Epithelial cell of alveolus of lung (primary cell): Measurements from ENCODE around the gene KISS1R. TPM values are rescaled to one million over a fixed set of nuclear protein-coding genes. Genes with fewer than 3 reads are reported as not detected.

ENCODE experiments used
- total RNA-seq: library from RNA; depleted of rRNA; stranded (reverse); fragments of >200 nt; gene quantifications from 2 replicates; pipeline ENCODE4 v1.2.1, GENCODE V29; 2015

Gene KISS1R
- total RNA-seq, result 0.39 TPM in 1 of 2 replicates, not detected in the other

GRCh38 chr19:917323-918151 lies at the start of gene KISS1R:
Gene KISS1R, plus strand, starts transcription at chr19:917333. Its CDS starts 170 bp downstream, at chr19:917503.

GRCh38 chr19:892894-893689 lies 24.0 kb upstream of the KISS1R start, which contains the start of the genes MED16 and RNU6-9:
Gene MED16, minus strand, starts transcription at chr19:893187. Its CDS starts 2,056 bp downstream, at chr19:891131.
Gene RNU6-9, plus strand, starts transcription at chr19:893484.

GRCh38 chr19:913080-913748 lies 3.9 kb upstream of the KISS1R start, which contains the start of gene R3HDM4:
Gene R3HDM4, minus strand, starts transcription at chr19:913219. Its CDS starts 62 bp downstream, at chr19:913157.

GRCh38 chr19:925526-926322 lies 8.6 kb downstream of the KISS1R start, which contains the start of gene ARID3A:
Gene ARID3A, plus strand, starts transcription at chr19:926035. Its CDS starts 3,494 bp downstream, at chr19:929529.

Other genes starting within 250 kb of the KISS1R start
- 118 and 238 TPM in 2 replicates for gene FSTL3, start 240.9 kb upstream of the KISS1R start, total RNA-seq
- 1.9 TPM in 1 of 2 replicates, not detected in the other for gene PRSS57, start 221.9 kb upstream of the KISS1R start, total RNA-seq
- gene PALM, start 208.4 kb upstream of the KISS1R start, total RNA-seq, result 15.9 and 83.0 TPM in 2 replicates
- 3.2 TPM in 2 replicates for gene MISP, start 166.2 kb upstream of the KISS1R start, total RNA-seq
- 297 and 323 TPM in 2 replicates for gene PTBP1, start 119.9 kb upstream of the KISS1R start, total RNA-seq
- gene PLPPR3, start 95.4 kb upstream of the KISS1R start, total RNA-seq, result 1.7 and 102 TPM in 2 replicates
- gene AZU1, start 89.5 kb upstream of the KISS1R start, total RNA-seq, result 2.5 TPM in 1 of 2 replicates, not detected in the other
- gene PRTN3, start 76.3 kb upstream of the KISS1R start, total RNA-seq, result 2.6 TPM in 1 of 2 replicates, not detected in the other
- 15.0 TPM in 1 of 2 replicates, not detected in the other for gene ELANE, start 65.0 kb upstream of the KISS1R start, total RNA-seq
- 0.91 and 262 TPM in 2 replicates for gene CFD, start 57.7 kb upstream of the KISS1R start, total RNA-seq
- 45.9 and 54.3 TPM in 2 replicates for gene MED16, start 24.1 kb upstream of the KISS1R start, total RNA-seq
- not detected in 2 replicates for gene RNU6-9, start 23.8 kb upstream of the KISS1R start, total RNA-seq
- gene R3HDM4, start 4.1 kb upstream of the KISS1R start, total RNA-seq, result 51.7 and 56.2 TPM in 2 replicates
- 12.2 and 14.5 TPM in 2 replicates for gene ARID3A, start 8.7 kb downstream of the KISS1R start, total RNA-seq
- 49.1 and 54.8 TPM in 2 replicates for gene WDR18, start 67.0 kb downstream of the KISS1R start, total RNA-seq
- gene GRIN3B, start 83.1 kb downstream of the KISS1R start, total RNA-seq, result 1.6 and 2.0 TPM in 2 replicates
- 126 and 158 TPM in 2 replicates for gene TMEM259, start 103.8 kb downstream of the KISS1R start, total RNA-seq
- not detected in 2 replicates for gene RNU6-2, start 104.2 kb downstream of the KISS1R start, total RNA-seq
- gene CNN2, start 109.3 kb downstream of the KISS1R start, total RNA-seq, result 265 and 382 TPM in 2 replicates
- gene ABCA7, start 122.8 kb downstream of the KISS1R start, total RNA-seq, result 1.9 and 3.3 TPM in 2 replicates
- gene ARHGAP45, start 149.8 kb downstream of the KISS1R start, total RNA-seq, result 3.4 and 4.5 TPM in 2 replicates
- gene POLR2E, start 178.0 kb downstream of the KISS1R start, total RNA-seq, result 207 and 220 TPM in 2 replicates
- 357 and 567 TPM in 2 replicates for gene GPX4, start 186.7 kb downstream of the KISS1R start, total RNA-seq